NCI-H748 (cell line): Measurements from ENCODE around the gene CYP17A1.
A peak's percentile ranks its signal among the peaks of the same experiment; 100 is the strongest.
"Not testable (repeated sequence)": the region's sequence is repeated elsewhere in the genome, so short reads cannot be mapped to it uniquely, and the experiment has no call there.

Experiments
- DNase-seq: peaks from one replicate; lab custom pipeline; 2025; ENCODE audit not compliant: unreplicated experiment; lab: John Stamatoyannopoulos, UW

CYP17A1 gene

DNA sequence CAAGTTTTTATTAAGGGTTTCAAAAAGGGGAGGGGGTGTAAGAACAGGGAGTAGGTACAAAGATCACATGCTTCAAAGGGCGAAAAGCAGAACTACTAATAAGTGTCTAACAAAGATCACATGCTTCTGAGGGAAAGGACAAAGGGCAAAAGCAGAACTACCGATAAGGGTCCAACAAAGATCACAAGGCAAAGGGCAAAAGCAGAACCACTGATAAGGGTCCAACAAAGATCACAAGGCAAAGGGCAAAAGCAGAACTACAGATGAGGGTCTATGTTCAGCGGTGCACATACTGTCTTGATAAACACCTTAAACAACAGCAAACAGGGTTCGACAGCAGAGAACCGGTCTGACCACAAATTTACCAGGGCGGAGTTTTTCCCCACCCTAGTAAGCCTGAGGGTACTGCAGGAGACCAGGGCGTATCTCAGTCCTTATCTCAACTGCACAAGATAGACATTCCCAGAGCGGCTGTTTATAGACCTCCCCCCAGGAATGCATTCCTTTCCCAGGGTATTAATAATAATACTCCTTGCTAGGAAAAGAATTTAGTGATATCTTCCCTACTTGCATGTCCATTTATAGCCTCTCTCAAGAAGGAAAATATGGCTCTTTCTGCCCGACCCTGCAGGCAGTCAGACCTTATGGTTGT is 1.2 kb upstream of the CYP17A1 start:
- not testable (repeated sequence) for DNase-seq

GRCh38 chr10:102835007-102835482 is 2.2 kb downstream of the CYP17A1 start:
- peak; percentile 68 for DNase-seq

DNA sequence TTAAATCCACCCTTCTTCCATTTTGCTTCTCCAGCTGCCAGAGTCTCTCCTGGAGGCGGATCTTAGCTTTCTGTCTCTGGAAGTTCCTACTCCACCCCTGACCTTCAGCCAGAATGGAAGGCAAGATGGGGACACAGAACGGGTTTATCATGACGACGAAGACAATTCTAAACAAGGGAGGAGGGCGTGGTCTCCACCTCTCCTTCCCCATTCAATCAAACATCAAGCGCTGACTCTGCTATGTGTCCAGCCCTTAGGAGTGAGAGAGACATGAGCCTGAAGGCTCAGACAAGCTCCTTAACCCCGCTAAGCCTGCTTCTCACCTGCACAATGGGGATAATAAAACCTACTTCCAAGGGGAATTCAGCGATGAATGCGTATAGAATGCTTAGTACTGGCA is 3.1 kb downstream of the CYP17A1 start:
- DNase-seq, result no peak

DNA sequence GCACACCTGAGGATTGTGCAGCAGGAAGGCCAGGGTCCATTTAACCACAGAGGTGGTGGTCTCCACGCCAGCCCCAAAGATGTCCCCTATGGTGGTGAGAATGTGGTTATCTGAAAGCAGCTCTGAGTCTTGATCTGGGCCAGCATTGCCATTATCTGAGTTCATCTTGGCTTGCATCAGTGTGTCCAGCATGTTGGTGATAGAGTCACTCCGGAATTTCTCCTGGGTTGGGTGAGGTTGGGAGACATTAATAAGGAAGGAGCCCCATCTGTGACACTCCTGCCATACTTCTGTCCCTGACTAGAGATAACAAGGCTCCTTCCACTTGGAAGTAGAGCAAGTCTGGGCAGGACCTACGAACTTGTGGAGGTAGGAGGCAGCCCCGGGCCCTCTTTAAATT is 4.2 kb downstream of the CYP17A1 start:
- DNase-seq, result no peak

GRCh38 chr10:102832248-102832647 is 5.0 kb downstream of the CYP17A1 start:
- DNase-seq, result no peak

GRCh38 chr10:102831322-102832071 is 5.7 kb downstream of the CYP17A1 start:
- DNase-seq, result no peak

GRCh38 chr10:102827597-102827975 is 9.6 kb downstream of the CYP17A1 start:
- no peak for DNase-seq

- no peak for DNase-seq
These were observed 10.9 kb downstream of the CYP17A1 start for GRCh38 chr10:102826148-102826796.

GRCh38 chr10:102824664-102825063 is 12.5 kb downstream of the CYP17A1 start:
- DNase-seq, result no peak

DNA sequence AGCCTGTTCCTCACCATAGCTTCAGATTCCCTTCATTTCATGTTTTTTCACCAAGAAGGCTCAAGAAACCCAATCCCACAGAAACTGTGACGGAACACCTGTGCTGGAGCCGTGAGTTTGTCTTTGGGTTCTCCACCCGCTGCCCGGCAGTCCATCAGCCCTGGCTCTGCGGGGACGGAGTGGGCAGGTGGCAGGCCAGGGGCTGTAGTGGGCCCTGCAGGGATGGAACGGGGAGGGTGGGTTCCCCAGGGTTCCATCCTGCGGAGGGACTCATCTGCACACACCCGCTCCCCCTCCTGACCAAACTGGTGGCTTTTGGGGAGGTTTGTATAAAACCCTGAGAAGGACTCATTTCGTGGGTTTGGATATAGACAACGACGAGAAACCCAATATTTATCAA is 15.0 kb downstream of the CYP17A1 start:
- no peak for DNase-seq

DNA sequence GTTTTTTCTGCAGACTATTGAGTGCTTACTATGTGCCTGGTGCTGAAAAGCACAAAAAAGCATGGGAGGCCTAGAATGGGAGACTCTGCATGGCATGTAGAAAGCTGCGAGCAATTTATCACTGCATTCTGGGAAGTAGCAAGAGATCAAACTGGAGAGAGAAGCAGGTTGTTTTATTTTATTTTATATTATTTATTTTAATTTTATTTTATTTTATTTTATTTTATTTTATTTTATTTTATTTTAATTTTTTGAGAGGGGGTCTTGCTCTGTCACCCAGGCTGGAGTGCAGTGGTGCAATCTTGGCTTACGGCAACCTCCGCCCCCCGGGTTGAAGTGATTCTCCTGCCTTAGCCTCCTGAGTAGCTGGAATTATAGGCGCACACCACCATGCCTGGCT is 17.2 kb downstream of the CYP17A1 start:
- not testable (repeated sequence) for DNase-seq

DNA sequence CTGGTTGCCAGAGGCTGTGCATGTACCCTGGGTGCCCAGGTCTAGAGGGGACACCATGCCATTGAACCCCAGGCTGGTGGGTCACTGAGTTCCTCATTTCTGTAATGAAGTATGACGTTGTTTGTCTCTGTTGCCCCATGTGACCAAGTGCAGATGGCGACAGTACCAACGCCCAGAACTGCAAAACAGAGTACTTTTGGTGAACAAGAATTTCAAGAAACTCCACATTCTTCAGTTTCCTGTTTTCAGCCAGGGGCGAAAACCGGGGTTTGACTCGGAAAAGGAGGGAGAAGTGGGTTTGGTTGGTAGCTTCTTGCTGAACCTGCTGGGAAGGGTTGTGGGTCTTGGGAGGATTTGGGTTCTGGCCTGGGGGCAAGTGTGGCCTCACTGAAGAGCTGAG is 18.2 kb downstream of the CYP17A1 start:
- DNase-seq, result no peak

DNA sequence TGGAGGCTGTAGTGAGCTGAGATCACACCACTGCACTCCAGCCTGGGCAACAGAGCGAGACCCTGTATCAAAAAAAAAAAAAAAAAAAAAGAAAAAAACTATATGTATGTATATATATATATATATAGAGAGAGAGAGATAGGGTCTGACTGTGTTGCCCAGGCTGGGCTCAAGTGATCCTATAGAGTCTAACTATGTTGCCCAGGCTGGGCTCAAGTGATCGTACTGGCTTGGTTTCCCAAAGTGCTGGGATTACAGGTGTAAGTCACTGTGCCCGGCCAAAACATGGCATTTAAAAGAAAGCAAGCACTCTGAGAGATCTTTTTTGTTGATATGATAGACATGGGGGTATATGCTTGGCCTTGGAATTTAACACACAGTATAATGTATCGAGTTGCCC is 20.0 kb downstream of the CYP17A1 start:
- DNase-seq, result no peak

- DNase-seq, result no peak
These were observed 21.2 kb downstream of the CYP17A1 start for GRCh38 chr10:102815790-102816549.

DNA sequence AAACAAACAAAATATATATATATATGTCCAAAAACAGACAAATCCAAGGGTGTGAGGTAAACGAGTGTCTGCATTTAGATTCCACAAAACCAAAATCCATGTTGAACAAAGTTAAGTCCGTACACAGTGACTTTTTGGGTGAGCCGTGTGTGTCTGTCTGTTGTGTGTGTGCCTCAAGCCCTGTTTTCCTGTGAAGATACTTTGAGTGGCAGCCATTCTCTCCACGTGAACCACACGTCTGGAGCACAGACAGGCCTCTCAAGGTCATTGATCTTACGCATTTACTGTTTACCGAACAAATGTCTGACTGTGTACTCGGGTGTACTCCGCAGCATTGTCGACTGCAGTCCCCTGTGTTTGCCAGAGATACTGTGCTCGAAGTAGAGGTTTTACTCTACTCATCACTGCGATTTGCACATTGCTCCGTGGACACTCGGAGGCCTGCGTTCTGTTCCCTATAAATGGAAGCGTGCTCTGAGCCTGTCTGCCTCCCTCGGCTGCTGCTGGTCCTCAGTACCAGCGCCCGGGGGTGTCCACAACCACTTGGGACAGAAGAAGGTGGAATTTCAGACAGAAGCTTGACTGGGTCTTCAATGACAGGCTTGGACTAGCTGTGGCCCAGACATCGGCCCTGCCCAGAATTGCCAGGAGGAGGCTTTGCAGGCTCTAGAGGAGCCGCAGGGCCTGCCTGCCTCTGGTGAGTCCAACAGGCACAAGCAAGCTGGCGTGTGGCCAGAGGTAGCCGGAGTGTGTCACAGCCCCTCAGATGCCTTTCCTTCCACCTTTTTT is 22.1 kb downstream of the CYP17A1 start:
- no peak for DNase-seq

- no peak for DNase-seq
These were observed 22.8 kb downstream of the CYP17A1 start for GRCh38 chr10:102814453-102814871.

DNA sequence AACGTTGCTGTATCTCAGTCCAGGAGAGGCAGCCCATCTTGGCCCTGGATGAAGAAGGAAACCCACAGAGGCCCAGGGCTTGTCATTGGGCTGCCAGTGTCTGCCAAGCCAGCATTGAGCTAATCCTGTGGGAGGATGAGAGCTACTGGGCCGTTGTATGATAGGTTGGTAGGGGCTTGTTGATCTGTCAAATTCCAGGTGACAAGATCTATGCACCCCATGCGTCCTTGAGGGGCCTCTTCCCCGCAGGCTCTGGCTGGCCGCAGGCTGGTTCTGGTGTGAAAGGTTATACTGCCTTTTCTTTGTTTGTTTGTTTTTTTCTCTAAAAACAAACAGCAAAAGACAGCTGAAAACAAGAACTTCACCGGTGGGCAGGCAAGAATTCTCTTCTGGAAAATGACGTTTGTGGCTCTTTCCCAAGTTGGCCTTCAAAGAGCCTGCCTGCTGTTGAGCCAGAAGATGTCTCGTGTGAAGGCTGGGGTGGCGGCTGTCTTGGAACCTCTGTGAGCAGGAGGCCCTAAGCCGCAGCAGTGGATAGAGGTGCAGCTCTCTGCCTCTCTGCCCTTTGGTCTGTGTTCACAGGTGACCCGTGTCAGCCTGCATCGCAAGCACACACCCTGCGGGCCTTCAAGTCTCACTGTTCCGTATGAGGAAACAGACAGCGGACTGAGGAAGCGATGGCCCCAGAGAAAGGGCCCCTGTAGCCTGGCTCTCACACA is 23.3 kb downstream of the CYP17A1 start:
- DNase-seq, result no peak

GRCh38 chr10:102813017-102813541 is 24.1 kb downstream of the CYP17A1 start:
- no peak for DNase-seq

DNA sequence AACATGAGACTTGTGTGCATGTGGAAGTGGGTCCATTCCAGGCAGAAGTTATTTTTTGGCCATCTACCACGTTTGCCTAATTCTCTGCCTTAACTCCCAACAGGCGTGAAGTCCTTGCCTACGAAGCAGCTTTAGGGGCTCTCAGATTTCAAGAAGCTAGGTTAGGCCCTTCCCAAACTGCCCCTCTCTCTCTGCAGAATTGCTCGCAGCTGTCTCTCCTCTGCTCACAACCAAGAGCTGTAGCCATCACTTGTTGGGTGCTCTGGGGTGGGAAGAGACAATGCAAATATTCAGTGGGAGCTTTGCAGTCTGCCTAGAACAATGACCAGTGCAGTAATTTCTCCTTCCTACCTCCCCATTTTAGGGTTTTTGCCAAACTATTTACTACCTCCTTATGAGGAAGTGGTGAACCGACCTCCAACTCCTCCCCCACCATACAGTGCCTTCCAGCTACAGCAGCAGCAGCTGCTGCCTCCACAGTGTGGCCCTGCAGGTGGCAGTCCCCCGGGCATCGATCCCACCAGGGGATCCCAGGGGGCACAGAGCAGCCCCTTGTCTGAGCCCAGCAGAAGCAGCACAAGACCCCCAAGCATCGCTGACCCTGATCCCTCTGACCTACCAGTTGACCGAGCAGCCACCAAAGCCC is 24.9 kb downstream of the CYP17A1 start:
- no peak for DNase-seq
